Cardiac muscle cell (in vitro differentiated cells and primary cell): ENCODE results near the gene SLC5A5. TPM values are rescaled to one million over a fixed set of nuclear protein-coding genes. Genes with fewer than 3 reads are reported as not detected.
A peak's percentile ranks its signal among the peaks of the same experiment; 100 is the strongest.

Experiments used
- DNase-seq, 2 donors: peaks; one replicate each; pipeline versions ENCODE4 v3.0.0 to v3.0.0-alpha.2; 2010 to 2017; ENCODE audit warnings: low read depth in 1 of 2, low spot score in 1 of 2
- H3K27ac ChIP-seq: fragments of 200-600 bp; sonication (generic); 2 replicates; pipeline ENCODE4 v1.5.1; 2016
- H3K27me3 ChIP-seq: fragments of 200-600 bp; sonication (generic); 2 replicates; pipeline ENCODE4 v1.6.0; 2016; ENCODE audit warnings: control low read depth
- H3K36me3 ChIP-seq: fragments of 200-600 bp; sonication (generic); 2 replicates; pipeline ENCODE4 v1.5.1; 2016; ENCODE audit warnings: control low read depth
- H3K4me1 ChIP-seq: fragments of 200-600 bp; sonication (generic); 2 replicates; pipeline ENCODE4 v1.8.1; 2017; ENCODE audit warnings: low read depth, mild to moderate bottlenecking, mixed run types
- H3K4me3 ChIP-seq: fragments of 200-600 bp; sonication (generic); 2 replicates; pipeline ENCODE4 v1.5.1; 2016; ENCODE audit warnings: mild to moderate bottlenecking
- H3K9me3 ChIP-seq: fragments of 200-600 bp; sonication (generic); 2 replicates; pipeline ENCODE4 v1.5.1; 2017; ENCODE audit warnings: low read depth, mild to moderate bottlenecking, control low read depth
- polyA plus RNA-seq: library from polyadenylated mRNA; unstranded; fragments of >200 nt; fragmentation: Nextera tagmentation; extraction: Ambion mirVana; gene quantifications from 2 replicates; pipeline ENCODE4 v1.2.1, GENCODE V29; 2016
- total RNA-seq: library from RNA; depleted of rRNA; stranded (reverse); fragments of >200 nt; gene quantifications from 2 replicates; pipeline ENCODE4 v1.2.3, GENCODE V29; 2016
- TF ChIP-seq, protein P1 (sequence below): IDR thresholded peaks from 2 replicates; pipeline ENCODE4 v1.5.1; 2012; ENCODE audit warnings: low read depth, mild to moderate bottlenecking, low read length

SLC5A5 gene
- total and polyA plus RNA-seq, 2 experiments from 2014 or later: 0.21 TPM; not detected in 1

DNA sequence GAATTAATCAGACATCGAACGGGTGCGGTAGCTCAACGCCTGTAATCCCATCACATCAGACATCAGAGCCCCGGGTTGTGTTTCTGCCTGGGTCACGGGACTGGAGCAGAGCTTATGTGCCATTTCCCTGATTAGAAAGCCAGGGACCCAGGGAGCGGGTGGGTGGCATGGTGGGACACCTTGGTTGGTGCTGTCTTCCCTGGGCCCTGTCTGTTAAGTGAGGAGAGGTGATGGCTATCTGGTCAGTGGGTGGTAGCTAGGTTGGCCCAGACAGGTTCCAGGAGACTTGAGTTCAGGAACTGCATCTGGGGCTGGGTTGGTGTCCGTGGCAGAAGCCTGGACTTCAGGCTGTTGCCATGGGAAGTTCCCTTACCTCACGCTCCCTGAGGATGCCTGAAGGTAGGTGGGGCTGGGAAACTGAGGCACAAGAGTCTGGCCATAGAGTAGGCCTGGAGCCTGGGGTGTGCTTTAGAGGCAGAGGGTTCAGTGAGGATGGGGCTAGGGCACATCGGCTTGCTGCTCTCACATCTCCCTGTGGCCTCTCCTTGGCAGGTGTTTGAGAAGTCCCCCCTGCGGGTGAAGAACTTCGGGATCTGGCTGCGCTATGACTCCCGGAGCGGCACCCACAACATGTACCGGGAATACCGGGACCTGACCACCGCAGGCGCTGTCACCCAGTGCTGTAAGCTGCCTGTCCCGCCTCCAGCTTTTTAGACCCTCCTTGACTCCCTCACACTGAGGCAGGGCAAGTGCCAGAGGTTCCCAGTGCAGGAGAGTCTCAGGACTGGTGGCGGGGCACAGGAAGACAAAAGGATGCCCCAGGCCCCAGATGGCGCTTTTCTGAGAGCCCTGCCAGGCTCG, 10.0 kb upstream of the SLC5A5 start:
- no peak overlapping the region for H3K4me3 ChIP-seq
- no peaks in the 10 kb centered on the region for H3K9me3 ChIP-seq
- no peaks in the 10 kb centered on the region for H3K27me3 ChIP-seq
- TF ChIP-seq, protein P1, sequence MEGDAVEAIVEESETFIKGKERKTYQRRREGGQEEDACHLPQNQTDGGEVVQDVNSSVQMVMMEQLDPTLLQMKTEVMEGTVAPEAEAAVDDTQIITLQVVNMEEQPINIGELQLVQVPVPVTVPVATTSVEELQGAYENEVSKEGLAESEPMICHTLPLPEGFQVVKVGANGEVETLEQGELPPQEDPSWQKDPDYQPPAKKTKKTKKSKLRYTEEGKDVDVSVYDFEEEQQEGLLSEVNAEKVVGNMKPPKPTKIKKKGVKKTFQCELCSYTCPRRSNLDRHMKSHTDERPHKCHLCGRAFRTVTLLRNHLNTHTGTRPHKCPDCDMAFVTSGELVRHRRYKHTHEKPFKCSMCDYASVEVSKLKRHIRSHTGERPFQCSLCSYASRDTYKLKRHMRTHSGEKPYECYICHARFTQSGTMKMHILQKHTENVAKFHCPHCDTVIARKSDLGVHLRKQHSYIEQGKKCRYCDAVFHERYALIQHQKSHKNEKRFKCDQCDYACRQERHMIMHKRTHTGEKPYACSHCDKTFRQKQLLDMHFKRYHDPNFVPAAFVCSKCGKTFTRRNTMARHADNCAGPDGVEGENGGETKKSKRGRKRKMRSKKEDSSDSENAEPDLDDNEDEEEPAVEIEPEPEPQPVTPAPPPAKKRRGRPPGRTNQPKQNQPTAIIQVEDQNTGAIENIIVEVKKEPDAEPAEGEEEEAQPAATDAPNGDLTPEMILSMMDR: no peak
- peak overlapping the region; percentile 4 for H3K27ac ChIP-seq
- peaks cover 6% of the 10 kb centered on the region for H3K4me1 ChIP-seq
- peaks cover 26% of the 10 kb centered on the region for H3K36me3 ChIP-seq
- DNase-seq: no peak

- Histone ChIP-seq H3K27me3 (no peaks in the 10 kb centered on the region), H3K27ac (no peak overlapping the region), H3K36me3 (peaks cover 26% of the 10 kb centered on the region), H3K9me3 (no peaks in the 10 kb centered on the region), H3K4me3 (no peak overlapping the region), H3K4me1 (peaks cover 6% of the 10 kb centered on the region)
- TF ChIP-seq, protein P1: no peak
- DNase-seq: no peak
Observed at GRCh38 chr19:17862711-17863519, 8.8 kb upstream of the SLC5A5 start.

- Histone ChIP-seq H3K9me3 (no peaks in the 10 kb centered on the region), H3K36me3 (peaks cover 26% of the 10 kb centered on the region), H3K4me1 (peaks cover 6% of the 10 kb centered on the region), H3K4me3 (no peak overlapping the region), H3K27me3 (no peaks in the 10 kb centered on the region), H3K27ac (peak overlapping the region; percentile 17)
- TF ChIP-seq, protein P1: no peak
- DNase-seq: no peak
Observed at GRCh38 chr19:17863520-17864182, 8.1 kb upstream of the SLC5A5 start.

DNA sequence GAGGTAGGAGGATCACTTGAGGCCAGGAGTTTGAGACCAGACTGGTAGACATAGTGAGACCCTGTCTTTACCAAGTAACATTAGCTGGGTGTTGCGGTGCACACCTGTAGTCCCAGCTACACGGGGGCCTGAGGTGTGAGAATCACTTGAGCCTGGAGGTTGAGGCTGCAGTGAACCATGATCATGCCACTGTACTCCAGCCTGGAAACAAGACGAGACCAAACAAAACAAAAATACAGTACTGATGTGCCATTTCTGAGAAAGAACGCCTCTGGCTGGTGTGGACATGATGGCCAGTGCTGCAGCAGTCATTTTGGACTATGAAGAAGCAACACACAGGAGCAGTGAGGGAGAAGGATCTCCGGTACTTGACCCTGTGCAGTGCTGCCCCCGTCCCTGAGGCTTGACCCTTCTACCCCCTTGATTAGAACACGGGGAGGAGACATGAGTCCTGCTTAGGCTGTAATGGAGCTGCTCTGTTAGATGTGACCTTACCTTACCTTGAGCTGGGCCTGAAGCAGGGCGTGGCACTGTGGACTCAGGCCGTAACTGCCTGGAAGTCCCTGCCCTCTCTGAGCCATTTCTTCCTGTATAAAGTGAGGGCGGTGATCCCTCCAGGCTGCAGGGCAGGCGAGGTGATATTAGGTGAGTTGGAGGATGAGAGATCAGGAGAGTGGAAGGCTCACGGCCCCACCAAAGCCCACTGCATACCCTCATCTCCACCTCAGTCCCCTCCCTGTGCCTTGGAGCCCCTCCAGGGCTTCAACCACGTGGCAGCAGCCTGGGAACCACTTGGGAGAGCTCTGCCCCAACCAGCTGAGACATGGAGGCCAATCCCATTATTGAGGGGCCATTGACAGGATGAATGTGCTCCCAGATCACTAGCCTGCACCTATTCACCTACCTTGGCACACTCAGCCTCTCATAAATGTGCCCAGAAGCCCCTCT, 6.1 kb upstream of the SLC5A5 start:
- no peaks in the 10 kb centered on the region for H3K9me3 ChIP-seq
- H3K4me1 ChIP-seq: peaks cover 6% of the 10 kb centered on the region
- TF ChIP-seq, protein P1: no peak
- peaks cover 26% of the 10 kb centered on the region for H3K36me3 ChIP-seq
- H3K27me3 ChIP-seq: peaks cover 14% of the 10 kb centered on the region
- no peak overlapping the region for H3K27ac ChIP-seq
- H3K4me3 ChIP-seq: no peak overlapping the region
- DNase-seq: no peak
